Activated naive CD4-positive, alpha-beta T cell treated with anti-CD3 and anti-CD28 coated beads, Interleukin-2, amount 50 U/mL, for 16 hours (primary cell): ENCODE results near the gene PADI4.

Experiments
- DNase-seq: peaks from one replicate; pipeline ENCODE4 v3.0.0-alpha.2; 2020

The PADI4 gene

DNA sequence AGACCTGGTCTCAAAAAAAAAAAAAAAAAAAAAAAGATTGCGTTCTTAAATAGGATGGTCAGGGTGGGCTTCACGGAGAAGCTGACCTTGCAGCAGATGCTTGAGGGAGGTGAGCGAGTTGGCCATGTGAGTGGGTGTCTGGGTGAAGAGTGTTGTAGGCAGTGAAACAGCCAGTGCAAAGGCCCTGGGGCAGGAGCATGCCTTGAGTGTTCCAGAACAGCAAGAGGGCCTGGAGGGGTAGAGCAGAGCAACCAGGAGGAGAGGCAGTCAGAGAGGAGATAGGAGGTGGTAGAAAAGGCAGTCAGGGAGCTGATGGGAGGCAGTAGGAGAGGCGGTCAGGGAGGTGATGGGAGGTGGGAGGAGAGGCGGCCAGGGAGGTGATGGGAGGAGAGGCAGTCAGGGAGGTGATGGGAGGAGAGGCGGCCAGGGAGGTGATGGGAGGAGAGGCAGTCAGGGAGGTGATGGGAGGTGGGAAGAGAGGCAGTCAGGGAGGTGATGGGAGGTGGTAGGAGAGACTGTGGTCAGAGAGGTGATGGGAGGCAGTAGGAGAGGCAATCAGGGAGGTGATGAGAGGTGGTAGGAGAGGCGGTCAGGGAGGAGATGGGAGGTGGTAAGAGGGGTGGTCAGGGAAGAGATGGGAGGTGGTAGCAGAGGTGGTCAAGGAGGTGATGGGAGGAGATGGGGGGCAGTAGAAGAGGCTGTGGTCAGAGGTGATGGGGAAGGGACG is 43.8 kb downstream of the PADI4 start:
- no peak for DNase-seq

DNA sequence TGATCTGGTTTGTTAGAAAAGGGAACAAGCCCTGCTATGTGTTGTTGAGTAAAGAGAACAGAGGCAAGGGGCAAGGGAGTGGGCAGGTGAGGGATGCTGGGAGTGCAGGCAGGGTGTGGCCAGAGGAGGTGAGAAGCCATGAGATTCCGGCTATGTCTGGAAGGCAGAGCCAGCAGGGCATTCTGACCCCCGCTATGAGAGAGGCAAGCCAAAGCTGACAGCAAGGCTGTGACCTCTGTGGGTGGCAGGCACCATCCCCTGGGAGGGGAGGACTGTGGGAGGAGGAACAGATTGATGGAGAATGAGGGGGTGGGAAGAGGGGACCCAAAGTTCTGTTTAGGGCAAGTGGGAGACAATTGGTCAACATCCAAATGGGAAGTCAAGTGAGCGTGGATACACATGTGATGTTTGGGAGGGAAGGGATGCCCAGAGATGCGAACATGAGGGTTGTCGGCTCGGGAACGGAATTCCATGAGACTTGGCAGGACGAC is 44.5 kb downstream of the PADI4 start:
- DNase-seq: no peak

DNA sequence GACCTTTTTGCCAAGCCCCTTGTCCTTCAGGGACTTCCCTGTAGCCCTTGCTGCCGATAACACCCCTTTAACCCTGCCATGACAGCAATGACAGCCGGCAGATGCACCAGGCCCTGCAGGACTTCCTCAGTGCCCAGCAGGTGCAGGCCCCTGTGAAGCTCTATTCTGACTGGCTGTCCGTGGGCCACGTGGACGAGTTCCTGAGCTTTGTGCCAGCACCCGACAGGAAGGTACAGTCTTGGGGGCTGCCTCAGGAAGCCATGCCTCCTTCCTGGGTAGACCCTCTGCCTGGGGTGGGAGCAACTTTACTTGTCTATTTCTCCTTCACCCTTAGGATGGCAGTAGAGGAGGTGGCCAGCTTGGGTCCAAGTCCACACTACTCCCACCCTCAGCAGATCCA is 47.9 kb downstream of the PADI4 start:
- DNase-seq: peak; percentile 24

DNA sequence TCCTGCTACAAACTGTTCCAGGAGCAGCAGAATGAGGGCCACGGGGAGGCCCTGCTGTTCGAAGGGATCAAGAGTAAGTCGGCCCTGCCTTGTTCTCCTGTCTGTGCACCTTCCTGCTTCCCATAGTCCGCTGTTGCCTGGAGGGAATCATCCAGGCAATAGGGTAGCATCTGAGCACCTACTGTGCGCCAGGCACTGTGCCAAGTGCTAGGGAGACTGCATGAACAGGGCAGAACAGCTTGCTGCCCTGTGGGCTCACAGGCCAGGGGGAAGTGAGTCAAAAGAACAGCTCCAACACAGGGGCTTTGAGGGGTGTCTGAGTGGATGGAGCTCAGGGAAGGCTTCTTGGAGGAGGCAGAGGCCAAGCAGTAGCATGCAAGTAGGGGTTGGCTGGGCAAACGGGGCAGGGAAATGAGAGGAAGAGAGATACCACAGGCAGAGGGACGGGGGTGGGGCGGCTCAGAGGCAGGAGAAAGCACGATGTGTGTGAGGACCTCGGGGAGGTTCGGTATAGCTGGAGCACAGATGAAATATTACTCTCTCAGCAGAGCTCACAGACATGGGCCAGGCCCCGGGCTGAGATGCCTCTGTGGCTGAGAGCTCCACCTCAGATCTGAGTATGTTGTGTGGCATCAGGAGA is 48.5 kb downstream of the PADI4 start:
- no peak for DNase-seq

DNA sequence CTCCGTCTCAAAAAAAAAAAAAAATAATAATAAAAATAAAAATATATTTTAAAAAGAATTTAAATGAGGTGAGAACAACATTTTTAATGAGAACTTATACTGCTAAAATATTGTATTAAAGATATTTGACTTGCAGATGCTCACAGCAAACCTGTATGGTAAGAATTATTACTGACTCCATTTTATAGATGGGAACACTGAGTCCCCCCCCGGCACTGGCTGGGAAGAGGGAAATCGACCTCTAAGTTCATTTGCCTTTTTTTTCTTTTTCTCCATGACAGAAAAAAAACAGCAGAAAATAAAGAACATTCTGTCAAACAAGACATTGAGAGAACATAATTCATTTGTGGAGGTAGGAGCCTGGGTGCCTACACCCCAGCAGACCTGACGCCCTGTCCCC is 50.6 kb downstream of the PADI4 start:
- no peak for DNase-seq

DNA sequence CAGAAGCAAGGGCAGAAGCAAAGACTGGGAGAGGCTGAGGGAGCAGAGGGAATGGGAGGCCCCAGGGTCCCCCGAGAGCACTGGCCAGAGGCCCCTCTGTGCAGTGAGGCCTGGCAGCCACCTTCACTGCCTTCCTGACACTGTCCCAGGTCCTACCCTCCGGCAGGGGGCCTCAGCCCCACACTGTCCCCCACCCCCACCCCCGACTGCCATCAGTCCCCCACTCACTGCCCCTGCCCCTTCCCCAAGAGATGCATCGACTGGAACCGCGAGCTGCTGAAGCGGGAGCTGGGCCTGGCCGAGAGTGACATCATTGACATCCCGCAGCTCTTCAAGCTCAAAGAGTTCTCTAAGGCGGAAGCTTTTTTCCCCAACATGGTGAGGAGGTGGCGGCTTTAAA is 51.0 kb downstream of the PADI4 start:
- DNase-seq: no peak

DNA sequence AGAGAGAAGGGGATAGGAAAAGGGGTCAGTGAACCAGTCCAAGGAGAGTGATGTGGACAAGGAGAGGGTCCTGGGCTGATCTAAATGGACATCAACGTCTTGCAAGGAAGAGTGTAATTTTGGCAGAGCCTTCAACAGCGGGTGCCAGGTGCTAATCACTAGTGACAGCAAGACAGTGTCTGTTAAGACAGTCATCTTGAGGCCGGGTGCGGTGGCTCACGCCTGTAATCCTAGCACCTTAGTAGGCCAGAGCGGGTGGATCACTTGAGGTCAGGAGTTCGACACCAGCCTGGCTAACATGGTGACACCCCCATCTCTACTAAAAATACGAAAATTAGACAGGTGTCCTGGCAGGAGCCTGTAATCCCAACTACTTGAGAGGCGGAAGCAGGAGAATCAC is 51.8 kb downstream of the PADI4 start:
- DNase-seq: no peak

DNA sequence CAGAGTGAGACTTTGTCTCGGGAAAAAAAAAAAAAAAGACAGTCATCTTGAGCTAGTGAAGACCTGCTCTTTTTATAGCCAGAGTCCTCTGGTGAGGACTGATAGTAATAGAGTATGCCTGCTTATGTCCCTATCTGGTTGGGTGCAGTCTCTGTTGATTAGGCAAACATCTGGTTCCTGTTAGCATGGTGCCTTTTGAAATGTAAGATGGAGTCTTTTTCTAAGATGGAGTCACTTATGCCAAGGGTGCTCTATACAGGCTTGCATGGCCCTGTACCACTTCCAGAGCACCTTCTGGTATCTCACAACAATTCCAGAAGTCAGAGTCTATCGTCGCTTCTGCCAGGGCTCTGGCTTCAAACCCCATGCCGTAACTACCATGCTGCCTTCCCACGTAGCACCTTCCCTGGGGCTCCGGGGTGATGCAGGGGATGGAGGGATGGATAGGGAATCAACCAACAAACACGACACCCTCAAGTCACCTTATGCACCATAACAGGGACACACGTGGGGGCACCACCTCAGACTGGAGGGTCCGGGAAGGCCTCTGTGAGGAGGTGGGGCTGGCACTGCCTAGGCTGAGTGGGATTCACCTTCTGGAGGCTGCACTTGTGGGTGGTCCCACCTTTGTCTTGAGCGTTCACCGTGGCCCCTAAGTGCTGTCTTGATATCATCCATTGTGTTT is 52.4 kb downstream of the PADI4 start:
- no peak for DNase-seq

DNA sequence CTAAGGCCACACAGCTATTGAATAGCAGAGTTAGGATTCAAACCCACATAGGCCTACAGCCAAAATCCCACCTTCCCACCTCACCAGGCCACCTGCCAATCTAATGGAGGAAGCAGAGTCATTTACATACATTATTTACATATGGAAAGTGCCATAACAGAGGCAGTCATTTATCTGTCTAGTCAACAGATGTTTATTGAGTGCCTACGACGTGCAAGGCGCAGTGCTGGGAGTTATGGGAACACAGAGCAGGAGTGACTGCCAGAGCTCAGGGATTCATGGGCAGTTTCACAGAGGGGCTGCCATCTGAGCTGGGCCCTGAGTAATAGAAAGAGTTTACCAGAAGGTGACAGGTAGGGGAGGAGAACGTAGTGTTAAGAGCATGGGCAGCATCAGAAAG is 53.7 kb downstream of the PADI4 start:
- no peak for DNase-seq

DNA sequence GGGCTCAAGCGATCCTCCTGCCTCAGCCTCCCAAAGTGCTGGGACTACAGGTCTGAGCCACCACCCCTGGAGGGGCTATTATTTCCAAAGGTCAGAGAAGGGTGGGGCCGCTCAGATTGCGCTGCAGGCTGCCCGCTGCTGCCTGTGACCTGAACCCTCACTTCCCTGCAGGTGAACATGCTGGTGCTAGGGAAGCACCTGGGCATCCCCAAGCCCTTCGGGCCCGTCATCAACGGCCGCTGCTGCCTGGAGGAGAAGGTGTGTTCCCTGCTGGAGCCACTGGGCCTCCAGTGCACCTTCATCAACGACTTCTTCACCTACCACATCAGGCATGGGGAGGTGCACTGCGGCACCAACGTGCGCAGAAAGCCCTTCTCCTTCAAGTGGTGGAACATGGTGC is 55.4 kb downstream of the PADI4 start:
- no peak for DNase-seq

DNA sequence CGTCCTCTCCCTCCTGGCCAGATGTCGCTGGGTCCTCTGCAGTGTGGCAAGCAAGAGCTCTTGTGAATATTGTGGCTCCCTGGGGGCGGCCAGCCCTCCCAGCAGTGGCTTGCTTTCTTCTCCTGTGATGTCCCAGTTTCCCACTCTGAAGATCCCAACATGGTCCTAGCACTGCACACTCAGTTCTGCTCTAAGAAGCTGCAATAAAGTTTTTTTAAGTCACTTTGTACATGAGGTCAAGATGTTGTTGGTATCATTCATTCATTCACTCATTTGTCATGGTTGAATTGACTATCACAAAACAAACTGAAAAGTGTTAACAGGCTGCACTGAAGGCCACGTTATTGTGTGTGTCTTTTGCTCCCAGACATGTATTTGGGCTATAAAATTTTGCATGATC is 55.8 kb downstream of the PADI4 start:
- no peak for DNase-seq

DNA sequence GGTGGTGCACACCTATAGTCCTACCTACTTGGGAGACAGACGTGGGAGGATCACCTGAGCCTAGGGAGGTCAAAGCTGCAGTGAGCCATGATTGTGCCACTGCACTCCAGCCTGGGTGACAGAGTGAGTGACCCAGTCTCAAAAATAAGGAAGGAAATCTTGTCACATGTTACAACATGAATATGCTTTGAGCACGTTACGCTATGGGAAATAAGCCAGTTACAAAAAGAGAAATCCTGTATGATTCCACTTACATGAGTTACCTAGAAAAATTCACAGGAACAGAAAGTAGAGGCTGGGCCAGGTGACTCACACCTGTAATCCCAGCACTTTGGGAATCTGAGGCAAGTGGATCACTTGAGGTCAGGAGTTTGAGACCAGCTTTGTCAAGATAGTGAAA is 57.3 kb downstream of the PADI4 start:
- no peak for DNase-seq

DNA sequence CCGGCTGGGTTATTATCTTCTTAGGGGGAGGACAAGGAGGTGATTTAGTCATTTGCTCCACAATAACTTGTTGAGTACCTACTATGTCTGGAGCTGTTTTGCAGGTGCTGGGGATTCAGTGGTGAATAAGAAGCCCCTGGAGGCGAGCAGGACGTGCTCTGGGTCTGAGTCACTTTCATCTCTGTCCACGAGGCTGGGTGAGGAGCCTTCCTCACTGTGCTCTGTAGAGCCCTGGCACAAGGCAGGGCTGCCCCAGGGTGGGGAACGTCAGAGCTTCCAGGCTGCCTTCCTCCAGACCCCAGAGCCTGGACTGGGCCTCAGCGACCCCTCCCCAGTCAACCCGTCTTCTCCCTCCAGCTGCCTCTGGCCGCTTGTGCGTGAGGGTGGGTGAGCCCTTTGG is 61.5 kb downstream of the PADI4 start:
- no peak for DNase-seq

DNA sequence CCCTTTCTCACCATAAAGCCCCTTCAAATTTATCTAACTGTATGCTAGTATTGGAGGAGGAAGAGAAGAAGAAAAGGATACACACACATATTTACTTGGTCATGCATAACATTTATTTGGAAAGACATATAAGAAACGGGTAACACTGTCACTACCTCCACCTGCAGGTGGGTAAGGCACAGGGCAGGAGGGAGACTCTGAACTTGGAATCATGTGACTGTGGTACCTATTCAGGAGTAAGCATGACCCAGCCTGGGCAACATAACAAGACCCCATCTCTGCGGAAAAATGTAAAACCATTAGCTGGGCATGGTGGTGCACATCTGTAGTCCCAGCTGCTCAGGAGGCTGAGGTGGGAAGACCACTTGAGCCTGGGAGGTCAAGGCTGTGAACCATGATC is 62.6 kb downstream of the PADI4 start:
- no peak for DNase-seq

DNA sequence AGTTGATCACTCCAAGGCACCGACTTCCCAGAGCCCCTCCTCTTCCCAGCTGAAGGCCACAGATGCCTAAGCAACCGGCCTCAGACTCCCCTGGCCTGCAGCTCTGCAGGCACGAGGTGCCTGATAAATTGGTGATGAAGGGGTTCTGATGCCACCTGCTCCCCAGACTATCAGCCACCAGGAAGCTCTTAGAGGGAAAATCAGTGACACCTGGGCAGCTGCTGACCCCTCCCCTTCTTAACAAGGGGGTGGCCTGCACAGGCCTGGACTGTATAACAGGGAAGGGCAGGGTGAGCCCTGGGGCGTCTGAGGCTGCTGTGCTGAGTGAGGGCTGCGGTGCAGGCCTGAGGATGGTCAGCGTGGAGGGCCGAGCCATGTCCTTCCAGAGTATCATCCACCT is 63.9 kb downstream of the PADI4 start, which contains the start of gene PADI6:
TSS of gene PADI6 (plus strand) at position 301 of the 400 bp plus-strand sequence. CDS start at position 351, 50 bp downstream.
- DNase-seq: no peak

DNA sequence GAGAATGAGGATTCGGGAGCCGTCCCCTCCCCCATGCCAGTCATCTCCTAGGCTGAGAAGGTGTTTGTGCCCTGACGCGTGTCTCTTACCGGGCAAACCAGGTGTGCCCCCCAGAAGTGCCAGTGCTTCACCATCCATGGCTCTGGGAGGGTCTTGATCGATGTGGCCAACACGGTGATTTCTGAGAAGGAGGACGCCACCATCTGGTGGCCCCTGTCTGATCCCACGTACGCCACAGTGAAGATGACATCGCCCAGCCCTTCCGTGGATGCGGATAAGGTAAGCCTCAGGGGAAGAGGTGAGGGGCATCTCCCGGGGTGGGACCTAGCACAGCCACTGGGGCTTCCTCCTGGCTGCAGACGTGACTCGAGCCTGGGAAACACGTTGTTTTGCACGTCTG is 65.0 kb downstream of the PADI4 start:
- no peak for DNase-seq

DNA sequence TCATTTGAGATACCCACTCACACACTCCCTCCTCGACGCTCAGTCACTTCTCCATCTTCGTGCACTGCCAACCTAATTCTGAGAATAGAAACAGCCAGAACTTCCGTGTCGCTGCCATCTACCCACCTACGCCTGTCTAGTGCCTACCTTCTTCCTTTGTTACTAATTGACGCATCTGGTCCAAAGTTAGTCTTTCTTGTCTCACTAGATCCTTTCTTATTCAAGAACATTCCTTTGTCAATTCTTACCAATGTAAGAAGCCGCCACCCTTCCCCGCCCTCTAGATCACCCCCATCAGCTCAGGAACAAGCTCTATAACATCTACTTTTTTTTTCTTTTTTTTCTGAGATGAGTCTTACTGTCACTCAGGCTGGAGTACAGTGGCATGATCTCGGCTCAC is 67.7 kb downstream of the PADI4 start:
- no peak for DNase-seq

DNA sequence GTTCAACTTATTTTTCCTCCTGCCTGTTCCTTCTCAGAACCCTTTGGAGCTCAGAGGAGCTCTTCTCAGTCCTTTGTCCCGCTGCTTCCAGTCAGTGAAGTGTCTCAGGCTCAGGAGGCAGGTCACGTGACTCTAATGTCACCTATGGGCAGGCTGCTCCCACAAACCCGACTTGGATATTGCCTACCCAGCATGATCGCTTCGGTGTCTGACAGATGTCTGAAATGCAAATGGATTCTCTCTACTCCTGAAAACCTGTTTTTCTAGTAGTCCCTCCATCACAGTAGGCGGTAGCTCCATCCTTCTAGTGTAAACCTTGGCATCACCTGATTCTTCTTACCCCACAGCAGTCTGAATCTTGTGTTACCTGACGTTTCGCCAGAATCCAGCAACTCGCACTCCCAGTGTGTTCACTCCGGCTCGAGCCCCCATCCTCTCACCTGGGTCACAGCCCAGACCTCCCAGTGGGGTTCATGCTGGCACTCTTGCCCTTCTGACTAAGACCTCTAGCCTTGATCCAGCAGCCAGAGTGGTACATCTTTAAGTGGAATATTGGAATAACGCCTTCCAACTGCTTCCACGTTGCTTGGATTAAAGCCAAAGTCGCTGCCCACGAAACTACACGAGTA is 69.4 kb downstream of the PADI4 start:
- DNase-seq: no peak

DNA sequence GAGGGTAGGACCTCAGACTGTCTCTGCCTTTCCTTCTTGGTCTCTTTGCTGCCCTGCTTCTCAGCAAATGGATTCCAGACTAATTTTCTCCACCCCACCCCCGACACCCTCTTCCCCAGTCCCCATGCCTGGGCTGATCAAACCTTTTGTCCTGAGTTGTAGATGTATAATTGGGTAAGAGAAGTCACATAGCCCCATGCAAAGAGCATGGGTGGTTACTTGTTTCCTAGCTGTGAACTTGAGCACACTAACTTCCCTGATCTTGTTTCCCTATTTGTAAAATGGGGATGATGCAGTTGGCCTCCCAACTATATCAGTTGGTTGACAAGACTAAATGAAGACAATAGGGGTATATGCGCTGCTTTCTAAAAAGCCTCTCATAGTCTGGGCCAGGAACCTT is 73.2 kb downstream of the PADI4 start:
- DNase-seq: no peak

DNA sequence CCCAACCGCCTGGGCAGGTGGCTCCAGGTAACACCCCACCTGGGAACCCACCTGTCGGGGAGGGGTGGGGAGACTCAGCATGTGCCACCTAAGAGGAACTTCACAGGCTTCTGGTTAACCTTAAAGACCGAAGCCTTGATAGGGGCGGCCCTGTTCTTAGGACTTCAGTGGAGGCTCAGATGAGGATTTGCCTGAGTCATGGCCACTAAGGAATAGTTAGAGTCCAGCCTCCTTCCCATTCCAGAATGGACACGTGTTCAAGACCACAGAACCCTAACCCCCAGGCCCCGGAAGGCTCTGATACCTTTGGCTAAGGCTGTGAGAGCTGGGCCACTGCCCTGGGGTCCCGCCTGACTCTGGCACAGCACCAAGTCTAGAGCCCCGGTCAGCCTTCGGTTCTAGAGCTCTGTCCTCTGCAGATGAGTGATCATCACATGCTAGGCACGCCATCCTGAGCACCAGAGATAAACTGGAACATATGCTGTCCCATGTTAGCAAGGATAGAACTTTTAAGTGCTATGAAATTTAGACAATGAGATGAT is 84.3 kb downstream of the PADI4 start:
- no peak for DNase-seq

DNA sequence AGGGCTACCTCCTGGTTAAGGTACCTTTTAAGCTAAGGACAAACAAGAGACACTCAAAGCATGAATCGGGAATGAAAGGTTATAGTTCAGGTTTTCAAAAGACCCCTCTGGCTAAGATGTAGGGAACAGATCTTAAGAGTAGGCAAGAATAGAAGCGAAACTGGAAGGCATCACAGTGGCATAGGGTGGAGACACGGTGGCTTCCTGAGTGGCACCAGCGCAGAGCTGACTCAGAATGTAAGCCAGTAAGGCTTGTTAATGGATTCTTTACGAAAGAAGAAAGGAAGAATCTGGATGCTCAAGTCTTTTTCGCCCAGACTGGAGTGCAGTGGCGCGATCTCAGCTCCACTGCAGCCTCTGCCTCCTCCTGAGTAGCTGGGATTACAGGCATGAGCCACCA is 85.2 kb downstream of the PADI4 start:
- no peak for DNase-seq

DNA sequence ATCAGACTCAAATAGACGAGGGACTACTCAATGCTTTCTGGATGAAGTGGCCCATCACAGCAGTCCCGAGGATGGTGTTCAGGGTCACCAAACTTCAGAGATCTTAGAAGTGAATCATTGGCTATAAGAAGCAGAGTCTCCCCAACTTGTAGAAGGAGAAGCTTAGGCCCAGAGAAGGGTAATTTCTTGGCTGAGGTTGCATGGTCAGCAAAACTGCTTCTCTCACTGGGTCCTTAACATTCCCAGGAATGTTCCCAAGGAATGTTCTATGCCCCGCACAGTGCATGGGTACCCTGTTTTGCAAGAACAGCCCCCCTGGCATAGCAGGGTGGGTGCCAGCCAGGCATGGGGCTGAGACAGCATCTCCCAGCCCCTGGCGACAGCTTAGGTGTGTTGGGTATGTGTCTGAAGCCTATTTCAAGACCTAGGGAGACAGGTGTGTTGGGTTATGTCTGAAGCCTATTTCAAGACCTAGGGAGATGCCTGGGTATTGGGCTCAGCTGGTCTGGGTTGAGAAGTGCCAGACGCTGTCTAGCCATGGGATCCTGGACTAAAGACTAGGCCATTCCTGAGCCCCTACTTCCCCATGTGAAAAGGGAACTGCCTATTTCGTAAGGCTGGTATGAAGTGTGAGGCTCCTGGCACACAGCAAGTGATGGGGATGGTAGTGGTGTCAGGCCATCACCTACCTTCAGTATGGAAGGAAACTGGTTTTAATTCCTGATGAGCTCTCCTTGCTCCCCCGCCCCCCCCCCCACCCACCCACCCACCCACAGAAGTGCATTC is 90.1 kb downstream of the PADI4 start:
- DNase-seq: no peak
